MM.1S (cell line): Measurements from ENCODE around the gene SIGLEC6.

Experiments
- EZH2phosphoT487 ChIP-seq: fragments of 300-600 bp; sonication (generic); IDR thresholded peaks from 2 replicates; pipeline ENCODE4 v1.6.1; 2018; ENCODE audit warnings: antibody characterized with exemption, low read length
- TF ChIP-seq, protein P1 (sequence below): fragments of 300-600 bp; sonication (generic); IDR thresholded peaks from 2 replicates; pipeline ENCODE4 v1.5.1; 2016; ENCODE audit warnings: antibody characterized with exemption, low read length, mixed read lengths

GRCh38 chr19:51503896-51504295 is 27.6 kb downstream of the SIGLEC6 start:
- TF ChIP-seq, protein P1, sequence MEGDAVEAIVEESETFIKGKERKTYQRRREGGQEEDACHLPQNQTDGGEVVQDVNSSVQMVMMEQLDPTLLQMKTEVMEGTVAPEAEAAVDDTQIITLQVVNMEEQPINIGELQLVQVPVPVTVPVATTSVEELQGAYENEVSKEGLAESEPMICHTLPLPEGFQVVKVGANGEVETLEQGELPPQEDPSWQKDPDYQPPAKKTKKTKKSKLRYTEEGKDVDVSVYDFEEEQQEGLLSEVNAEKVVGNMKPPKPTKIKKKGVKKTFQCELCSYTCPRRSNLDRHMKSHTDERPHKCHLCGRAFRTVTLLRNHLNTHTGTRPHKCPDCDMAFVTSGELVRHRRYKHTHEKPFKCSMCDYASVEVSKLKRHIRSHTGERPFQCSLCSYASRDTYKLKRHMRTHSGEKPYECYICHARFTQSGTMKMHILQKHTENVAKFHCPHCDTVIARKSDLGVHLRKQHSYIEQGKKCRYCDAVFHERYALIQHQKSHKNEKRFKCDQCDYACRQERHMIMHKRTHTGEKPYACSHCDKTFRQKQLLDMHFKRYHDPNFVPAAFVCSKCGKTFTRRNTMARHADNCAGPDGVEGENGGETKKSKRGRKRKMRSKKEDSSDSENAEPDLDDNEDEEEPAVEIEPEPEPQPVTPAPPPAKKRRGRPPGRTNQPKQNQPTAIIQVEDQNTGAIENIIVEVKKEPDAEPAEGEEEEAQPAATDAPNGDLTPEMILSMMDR, result no peak
- TF ChIP-seq EZH2phosphoT487, result no peak
